RWPE2 (cell line): ENCODE results near the gene PRRG2.

Source experiments
- ATAC-seq: fragments of 200-7000 bp; cut with Tn5 transposase; 3 replicates; pipeline ENCODE4 v1.9.1; 2021; ENCODE audit warnings: low read depth
- DNase-seq: peaks from one replicate; pipeline ENCODE4 v3.0.0-alpha.2; 2020; ENCODE audit warnings: low spot score
- H3K27ac ChIP-seq: fragments of 450-650 bp; 2 replicates; pipeline ENCODE4 v1.5.1; 2017; ENCODE audit warnings: mild to moderate bottlenecking; ENCODE audit not compliant: poor library complexity, severe bottlenecking
- H3K27me3 ChIP-seq: fragments of 250-450 bp; sonication (Bioruptor Pico); 2 replicates; pipeline ENCODE4 v1.5.1; 2021; ENCODE audit warnings: mild to moderate bottlenecking, moderate library complexity; ENCODE audit not compliant: insufficient read depth, poor library complexity, severe bottlenecking
- H3K36me3 ChIP-seq: fragments of 250-450 bp; sonication (Bioruptor Pico); 2 replicates; pipeline ENCODE4 v1.5.1; 2020; ENCODE audit warnings: low read depth, mild to moderate bottlenecking, moderate library complexity
- H3K4me1 ChIP-seq: fragments of 250-450 bp; sonication (Bioruptor Pico); 2 replicates; pipeline ENCODE4 v1.5.1; 2021; ENCODE audit warnings: mild to moderate bottlenecking, moderate library complexity; ENCODE audit not compliant: insufficient read depth, poor library complexity, severe bottlenecking
- H3K4me3 ChIP-seq: fragments of 250-450 bp; sonication (Bioruptor Pico); 2 replicates; pipeline ENCODE4 v1.5.1; 2021; ENCODE audit warnings: mild to moderate bottlenecking, moderate library complexity; ENCODE audit not compliant: severe bottlenecking
- H3K9me3 ChIP-seq: fragments of 250-450 bp; sonication (Bioruptor Pico); 2 replicates; pipeline ENCODE4 v1.5.1; 2021; ENCODE audit warnings: mild to moderate bottlenecking, moderate library complexity; ENCODE audit not compliant: severe bottlenecking
- CTCF ChIP-seq: fragments of 450-650 bp; IDR thresholded peaks from one replicate; pipeline ENCODE4 v1.5.1; 2017; ENCODE audit warnings: mild to moderate bottlenecking, moderate library complexity; ENCODE audit not compliant: poor library complexity, severe bottlenecking

The PRRG2 gene

DNA sequence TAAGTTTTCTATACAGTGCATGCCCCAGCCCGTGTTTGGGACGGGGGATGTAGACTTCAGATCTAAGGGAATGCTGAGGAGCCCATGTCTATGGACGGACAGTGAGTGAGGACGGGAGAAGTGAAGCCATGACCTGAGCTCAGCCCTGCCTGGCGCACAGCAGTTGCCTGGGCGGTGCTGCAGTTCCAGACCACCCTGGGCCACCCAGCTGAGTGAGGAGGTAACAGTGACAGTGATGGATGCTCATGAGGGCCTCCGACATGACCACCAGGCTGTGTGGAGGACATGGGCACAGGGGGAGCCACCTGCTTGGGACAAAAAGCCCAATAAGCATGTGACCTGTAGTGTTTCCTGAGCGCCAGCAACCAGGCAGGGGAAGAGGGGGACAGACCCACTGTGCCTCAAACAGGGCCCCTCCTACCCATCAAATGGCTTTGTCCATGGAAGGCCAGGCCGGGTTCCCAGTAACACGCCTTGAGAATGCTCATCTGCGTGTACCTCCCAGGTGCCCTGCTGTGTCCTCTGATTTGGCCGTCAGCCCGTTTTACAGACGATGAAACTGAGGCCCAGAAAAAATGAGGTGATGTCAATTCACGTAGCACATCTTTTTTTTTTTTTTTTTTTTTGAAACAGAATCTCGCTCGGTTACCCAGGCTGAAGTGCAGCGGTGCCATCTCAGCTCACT lies 23.3 kb upstream of the PRRG2 start:
- H3K36me3 ChIP-seq: peaks cover 36% of the 10 kb centered on the region
- ATAC-seq (no peak), DNase-seq (no peak)

DNA sequence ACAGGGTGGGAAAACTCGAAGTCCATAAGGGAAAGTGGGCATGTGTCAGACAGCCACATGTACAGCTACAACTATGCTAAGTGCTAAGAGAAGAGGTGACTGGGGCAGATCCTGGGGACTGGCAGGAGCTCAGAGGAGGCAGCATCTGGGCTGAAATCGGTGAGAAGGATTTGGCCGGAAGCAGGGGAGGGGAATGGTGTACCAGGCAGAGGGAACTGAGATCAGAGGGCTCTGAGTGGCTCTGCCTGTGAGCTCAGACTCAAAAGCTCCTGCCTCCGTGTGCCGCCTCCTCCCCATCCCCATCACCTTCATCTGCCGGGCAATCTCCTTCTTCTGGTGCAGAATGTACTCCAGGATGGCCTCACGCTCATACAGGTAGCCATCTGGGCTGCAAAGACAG lies 22.5 kb upstream of the PRRG2 start:
- H3K27me3 ChIP-seq: no peaks in the 10 kb centered on the region
- peaks cover 36% of the 10 kb centered on the region for H3K36me3 ChIP-seq
- no peak overlapping the region for H3K4me3 ChIP-seq
- TF ChIP-seq CTCF: no peak
- H3K27ac ChIP-seq: no peak overlapping the region
- H3K4me1 ChIP-seq: peaks cover 14% of the 10 kb centered on the region
- ATAC-seq (no peak), DNase-seq (no peak)
- no peaks in the 10 kb centered on the region for H3K9me3 ChIP-seq

More for the DNA sequence above, 23.3 kb upstream of the PRRG2 start:
- Histone ChIP-seq H3K27me3 (no peaks in the 10 kb centered on the region), H3K9me3 (no peaks in the 10 kb centered on the region), H3K4me3 (no peak overlapping the region), H3K27ac (no peak overlapping the region), H3K4me1 (peaks cover 16% of the 10 kb centered on the region)
- TF ChIP-seq CTCF: no peak

GRCh38 chr19:49559443-49559842 lies 21.7 kb upstream of the PRRG2 start:
- no peak for ATAC-seq
- no peak for TF ChIP-seq CTCF
- peaks cover 39% of the 10 kb centered on the region for H3K36me3 ChIP-seq

GRCh38 chr19:49559928-49560327 lies 21.2 kb upstream of the PRRG2 start:
- no peak overlapping the region for H3K27ac ChIP-seq
- DNase-seq: no peak
- H3K27me3 ChIP-seq: no peaks in the 10 kb centered on the region
- H3K9me3 ChIP-seq: no peaks in the 10 kb centered on the region
- ATAC-seq: no peak
- no peak overlapping the region for H3K4me3 ChIP-seq
- H3K4me1 ChIP-seq: peaks cover under 1% of the 10 kb centered on the region
- no peak for TF ChIP-seq CTCF
- H3K36me3 ChIP-seq: peaks cover 36% of the 10 kb centered on the region

More at GRCh38 chr19:49559443-49559842, 21.7 kb upstream of the PRRG2 start:
- Histone ChIP-seq H3K4me1 (peaks cover 5% of the 10 kb centered on the region), H3K27ac (no peak overlapping the region), H3K27me3 (no peaks in the 10 kb centered on the region), H3K9me3 (no peaks in the 10 kb centered on the region), H3K4me3 (no peak overlapping the region)
- no peak for DNase-seq

- H3K27me3 ChIP-seq: no peaks in the 10 kb centered on the region
- TF ChIP-seq CTCF: no peak
- H3K9me3 ChIP-seq: no peaks in the 10 kb centered on the region
- DNase-seq: no peak
- H3K4me3 ChIP-seq: no peak overlapping the region
- no peaks in the 10 kb centered on the region for H3K4me1 ChIP-seq
- H3K36me3 ChIP-seq: peaks cover 31% of the 10 kb centered on the region
- H3K27ac ChIP-seq: no peak overlapping the region
- no peak for ATAC-seq
These were observed 20.7 kb upstream of the PRRG2 start for GRCh38 chr19:49560358-49560900.
